HG03457 (cell line): ENCODE results near the gene CKS1B.

Experiments
- ATAC-seq: cut with Tn5 transposase; IDR thresholded peaks from one replicate; pipeline ENCODE4 v1.9.1; 2021; ENCODE audit warnings: moderate number of reproducible peaks; ENCODE audit not compliant: unreplicated experiment

Gene CKS1B

DNA sequence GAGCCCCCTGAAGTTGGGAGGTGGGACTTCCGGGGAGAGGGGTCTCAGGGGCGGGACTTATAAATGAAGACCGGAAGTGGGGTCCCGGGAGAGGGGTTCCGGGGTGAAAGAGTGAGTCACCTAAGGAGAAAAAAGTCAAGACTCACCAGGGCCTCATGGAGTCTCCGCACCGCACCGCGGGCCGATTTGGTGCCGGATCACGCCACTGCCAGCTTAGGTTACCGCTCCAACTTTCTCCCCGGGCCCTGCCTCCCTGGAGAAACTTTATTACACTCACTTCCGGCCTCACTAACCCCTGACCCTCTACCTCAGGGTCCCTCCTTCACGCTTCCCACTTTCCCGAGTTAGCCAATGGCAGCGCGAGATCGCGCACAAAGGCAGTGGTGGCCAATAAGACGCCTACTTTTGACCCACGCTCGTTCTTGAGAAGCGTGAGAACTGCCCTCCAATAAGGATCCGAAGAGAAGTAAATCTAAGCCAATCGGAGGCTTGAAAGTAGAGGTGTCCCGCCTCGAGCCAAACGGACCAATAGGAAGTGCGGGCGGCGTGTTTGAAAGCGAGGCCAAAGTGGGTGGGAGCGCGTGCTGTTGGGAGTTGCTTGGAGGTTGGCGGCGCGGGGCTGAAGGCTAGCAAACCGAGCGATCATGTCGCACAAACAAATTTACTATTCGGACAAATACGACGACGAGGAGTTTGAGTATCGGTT is at the start of gene CKS1B:
Gene CKS1B (plus strand): TSS at position 580 of the 706 bp plus-strand sequence. CDS start 65 bp downstream, at position 645.
- peak; percentile 66 for ATAC-seq

DNA sequence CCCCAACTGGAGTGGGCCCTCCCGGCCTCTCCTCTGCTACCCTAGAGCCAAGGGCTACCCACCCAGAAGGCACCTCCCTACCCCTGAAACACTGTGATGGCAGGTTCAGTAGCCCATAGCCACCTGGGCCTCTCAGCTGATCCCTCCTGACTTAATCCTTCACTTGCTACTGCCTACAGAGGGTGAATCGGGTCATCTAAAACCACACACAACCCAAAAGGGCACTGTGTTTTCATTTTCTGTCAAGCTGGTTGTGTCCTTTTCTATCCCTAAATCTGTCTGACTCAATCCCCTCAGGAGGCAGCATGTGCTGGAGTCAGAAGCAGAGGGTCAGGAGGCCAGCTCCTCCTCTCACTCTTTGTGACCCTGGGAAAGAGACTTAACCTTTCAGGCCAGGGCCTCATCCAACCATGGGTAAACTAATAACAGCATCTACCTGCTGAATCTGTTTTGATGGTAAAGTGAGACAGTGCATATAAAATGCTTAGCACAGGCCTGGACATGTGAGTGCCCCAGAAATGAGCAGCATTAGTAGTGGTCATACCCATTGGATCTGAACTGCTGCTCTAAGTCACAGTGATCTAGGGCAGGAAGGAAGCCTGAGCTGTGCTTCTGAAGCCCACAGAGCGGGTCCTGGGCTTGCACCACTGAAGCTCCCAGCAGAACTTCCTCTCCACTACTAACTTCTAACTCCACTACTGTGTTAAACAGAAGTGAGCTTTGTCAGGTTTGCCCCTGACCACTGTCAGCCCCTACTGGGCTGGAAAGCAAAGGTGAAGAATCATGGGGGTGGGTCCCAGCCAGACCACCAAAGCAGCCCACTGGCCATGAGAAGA is 48.9 kb upstream of the CKS1B start:
- ATAC-seq, result no peak

DNA sequence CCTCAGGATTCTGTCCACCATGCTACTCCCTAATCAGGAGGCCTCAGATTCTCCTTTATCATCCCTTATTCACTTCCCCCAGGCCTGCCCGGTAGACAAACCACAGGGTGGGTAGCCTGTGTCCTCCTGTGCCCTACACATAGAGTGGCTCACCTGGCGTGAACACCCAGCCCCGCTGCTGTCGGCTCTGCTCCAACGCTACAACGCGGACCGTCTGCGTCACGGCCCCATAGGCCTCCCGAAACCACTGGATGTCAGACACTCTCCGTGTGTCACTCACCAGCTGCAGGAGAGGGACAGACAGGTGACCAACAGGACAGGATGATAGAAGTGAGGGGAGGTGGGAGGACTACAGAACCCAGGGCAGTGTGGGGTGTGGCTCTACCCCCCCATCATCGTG is 48.3 kb upstream of the CKS1B start:
- ATAC-seq, result no peak

DNA sequence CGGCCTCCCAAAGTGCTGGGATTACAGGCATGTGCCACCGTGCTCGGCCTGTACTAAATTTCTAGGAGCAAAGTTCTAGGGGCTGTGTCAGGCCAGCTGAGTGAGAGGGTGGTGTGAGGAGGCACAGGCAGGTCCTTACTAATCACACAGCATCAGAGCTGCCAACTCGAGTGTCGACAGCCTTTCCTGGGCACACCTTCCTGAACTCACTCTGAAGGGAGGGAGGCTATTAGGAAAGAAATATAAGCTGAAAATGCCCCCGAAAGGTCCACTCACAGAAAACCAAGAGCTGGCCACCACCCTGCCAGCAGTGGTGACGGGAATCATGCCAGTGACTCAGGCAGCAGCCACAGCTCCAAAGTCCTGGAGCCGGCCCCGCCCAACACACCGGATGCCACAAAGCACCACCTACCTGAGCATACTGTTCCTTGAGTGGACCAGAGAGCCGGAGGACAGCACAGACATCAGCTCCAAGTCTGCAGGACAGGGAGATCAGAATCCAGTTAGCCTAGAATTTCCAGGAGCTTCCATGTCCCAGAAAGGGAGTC is 42.5 kb upstream of the CKS1B start:
- ATAC-seq, result no peak

DNA sequence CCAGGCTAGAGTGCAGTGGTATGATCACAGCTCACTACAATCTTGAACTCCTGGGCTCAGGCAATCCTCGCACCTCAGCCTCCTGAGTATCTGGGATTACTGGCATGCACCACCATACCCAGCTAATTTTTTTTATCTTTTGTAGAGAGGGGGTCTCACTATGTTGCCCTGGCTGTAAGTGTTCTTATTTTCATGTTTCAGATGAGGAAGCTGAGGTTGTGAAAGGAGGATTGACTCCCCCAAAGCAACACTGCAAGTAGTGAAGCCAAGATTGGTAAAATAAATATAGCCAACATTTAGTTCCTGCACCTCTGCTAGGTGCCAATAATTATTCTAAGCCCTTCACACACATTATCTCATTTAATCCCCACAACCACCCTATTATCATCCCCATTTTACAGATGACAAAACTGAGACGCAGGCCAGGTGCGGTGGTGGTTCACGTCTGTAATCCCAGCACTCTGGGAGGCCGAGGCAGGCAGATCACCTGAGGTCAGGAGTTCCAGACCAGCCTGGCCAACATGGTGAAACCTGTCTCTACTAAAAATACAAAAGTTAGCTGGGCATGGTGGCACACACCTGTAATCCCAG is 40.0 kb upstream of the CKS1B start:
- ATAC-seq, result no peak

DNA sequence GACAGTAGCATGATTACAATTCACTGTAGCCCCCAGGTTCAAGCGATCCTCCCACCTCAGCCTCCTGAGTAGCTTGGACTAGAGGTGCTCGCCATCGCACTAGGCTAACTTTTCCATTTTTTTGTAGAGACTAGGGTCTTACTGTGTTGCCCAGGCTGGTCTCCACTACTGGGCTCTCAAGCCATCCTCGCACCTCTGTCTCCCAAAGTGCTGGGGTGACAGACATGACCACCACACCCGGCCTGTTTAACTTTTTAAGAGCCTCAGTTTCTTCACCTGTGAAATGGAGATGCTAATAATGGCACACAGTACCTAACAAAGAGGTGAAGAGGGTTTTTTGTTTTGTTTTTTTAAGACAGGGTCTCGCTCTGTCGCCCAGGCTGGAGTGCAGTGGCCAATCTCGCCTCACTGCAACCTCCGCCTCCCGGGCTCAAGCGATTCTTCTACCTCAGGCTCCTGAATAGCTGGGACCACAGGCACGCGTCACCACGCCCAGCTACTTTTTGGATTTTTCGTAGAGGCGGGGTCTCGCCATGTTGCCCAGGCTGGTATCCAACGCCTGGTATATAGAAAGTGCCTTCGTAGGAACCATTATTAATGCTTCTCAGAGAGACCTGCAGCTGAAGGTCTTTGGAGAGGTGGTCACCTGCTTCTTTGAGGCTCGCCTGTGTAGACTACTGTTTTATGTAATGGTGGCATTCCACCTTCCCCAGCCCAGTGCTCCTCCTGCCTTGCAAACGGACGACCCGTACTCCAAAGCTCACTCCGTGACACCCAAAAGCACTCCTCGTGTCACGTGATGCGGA is 38.5 kb upstream of the CKS1B start:
- ATAC-seq, result no peak

DNA sequence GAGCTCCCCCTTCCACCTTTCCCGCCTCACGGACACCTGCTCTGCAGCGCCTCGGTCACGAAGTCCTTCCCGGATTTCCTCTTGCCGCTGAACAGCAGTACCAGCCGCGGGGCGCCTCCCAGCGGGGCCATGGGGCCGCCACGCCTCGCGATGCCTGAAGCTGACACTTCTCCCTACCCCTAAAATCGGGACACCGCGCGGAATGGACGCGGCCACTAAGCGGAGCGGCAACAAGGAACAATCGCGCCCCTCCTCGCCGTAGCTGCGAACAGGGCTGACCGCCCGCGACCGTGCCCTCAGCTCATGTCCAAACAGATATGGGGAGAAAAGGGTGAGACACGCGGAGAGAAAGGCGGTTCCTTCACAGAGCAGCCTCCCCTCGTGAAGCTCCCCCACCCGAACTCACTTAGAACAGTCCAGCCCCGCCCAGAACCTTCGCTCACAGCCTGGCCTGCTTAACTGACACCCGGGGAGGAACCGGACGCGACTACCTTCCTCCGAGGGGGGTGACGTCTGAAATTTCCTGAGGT is 37.9 kb upstream of the CKS1B start, which contains the start of gene PMVK:
Gene PMVK (minus strand): TSS at position 165 of the 530 bp plus-strand sequence. CDS start 34 bp downstream, at position 131.
- ATAC-seq, result peak; percentile 53

DNA sequence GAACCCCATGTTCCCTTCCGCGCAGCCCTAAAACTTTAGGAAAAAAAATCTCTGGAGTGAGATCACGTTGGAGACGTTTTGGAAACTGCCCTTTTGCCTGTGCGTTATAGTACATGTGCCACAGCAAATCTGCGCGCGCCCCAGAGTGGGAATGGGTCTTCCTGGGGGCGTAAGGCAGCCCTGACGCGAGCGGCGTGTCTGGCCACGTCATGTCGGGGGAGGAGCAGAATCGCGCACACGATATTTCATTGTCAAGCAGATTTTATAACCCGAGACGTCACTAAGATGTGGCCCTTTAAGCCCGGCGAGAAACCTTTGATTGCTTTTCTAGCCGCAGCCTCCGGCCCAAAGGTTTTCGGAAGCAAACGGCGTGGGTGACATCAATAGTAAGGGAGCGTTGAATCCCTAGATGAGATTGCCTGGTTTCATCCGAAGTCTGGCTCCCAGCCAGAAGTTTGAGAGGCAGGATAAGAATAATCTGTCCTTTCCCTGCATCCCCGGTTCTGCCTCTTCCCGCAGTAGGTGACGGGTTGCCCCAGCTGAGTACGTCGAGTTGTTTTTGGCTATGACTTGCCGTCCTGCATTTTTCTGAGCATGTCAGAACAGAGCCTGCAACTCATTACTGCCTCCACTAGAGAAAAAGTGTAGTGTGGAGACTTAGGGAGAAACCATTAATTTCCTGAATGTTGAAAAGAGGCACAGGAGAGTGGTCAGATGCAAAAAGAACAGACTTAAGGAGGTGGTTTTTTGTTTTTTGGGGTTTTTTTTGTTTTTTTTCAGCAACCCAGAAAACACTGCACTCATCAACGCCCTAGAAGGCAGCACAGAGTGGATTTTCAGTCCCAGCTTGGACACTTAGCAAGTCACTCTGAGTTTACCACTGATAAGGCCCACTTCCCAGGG is 37.1 kb upstream of the CKS1B start:
- ATAC-seq, result peak; percentile 35

DNA sequence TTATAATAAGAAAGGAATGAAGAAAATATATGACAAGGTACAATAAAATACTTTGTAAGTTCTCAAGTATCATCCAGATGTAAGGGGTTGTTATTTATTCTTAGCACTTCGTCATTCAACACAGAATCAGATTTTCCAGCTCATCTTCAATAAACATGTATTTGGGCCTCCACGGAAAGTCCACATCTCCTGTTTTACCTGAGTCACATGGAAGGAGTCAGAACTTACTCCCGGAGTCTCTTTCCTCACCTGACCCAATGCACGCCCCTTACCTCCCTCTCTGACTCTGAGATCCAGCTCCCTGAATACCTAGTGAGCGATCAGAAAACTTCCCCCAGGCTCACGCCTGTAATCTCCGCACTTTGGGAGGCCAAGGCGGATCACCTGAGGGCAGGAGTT is 36.5 kb upstream of the CKS1B start:
- no peak for ATAC-seq

DNA sequence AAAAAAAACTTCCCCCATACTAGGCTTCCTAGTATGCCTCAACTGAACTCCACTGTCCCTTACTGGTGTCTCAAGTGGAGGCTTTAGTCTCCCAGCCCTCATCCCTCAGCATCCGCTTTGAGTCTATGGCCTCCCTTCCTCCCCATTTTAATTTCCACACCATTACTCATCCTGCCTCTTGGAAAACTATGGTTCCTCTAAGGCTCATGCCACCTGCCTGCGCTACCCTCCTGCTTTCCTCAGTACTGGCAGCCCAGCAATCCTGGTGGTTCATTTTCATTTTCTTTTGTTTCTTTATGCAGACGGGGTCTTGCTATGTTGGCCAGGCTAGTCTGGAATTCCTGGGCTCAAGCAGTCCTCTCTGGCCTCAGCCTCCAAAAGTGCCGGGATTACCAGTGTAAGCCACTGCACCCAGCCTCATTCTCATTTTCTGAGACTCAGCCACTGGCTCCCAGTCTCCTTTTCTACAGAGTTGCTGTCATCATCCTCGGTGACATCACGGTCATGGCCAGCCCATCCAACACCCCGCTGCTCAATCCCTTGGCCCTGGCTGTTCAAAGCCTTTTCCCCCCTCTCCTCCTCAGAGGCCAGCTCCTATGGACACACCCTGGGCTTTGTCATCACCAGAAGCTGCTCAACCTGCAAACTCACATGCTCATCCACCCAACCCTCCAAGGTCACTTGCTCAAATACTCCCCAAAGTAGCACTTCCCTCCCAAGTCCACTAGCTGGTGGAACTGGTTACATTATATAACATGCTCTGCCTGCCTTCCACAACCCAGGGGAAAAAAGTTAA is 35.7 kb upstream of the CKS1B start:
- ATAC-seq, result no peak

DNA sequence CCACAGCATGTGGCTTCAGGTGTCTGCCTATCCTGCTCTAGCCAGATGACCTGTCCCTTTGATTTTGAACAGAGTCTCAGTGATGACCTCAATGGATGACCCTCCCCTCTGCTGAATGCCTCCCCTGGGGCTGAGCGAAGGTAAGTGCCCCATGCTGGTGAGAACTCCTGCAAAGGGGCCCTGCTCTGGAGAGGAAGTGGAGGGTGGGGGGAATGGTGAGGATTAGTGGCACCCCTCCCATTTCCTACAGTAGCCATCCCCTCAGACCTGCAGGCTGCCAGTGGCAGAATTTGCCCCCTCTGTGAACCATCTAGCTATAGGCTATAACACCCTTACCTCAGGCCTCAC is 34.3 kb upstream of the CKS1B start:
- no peak for ATAC-seq

DNA sequence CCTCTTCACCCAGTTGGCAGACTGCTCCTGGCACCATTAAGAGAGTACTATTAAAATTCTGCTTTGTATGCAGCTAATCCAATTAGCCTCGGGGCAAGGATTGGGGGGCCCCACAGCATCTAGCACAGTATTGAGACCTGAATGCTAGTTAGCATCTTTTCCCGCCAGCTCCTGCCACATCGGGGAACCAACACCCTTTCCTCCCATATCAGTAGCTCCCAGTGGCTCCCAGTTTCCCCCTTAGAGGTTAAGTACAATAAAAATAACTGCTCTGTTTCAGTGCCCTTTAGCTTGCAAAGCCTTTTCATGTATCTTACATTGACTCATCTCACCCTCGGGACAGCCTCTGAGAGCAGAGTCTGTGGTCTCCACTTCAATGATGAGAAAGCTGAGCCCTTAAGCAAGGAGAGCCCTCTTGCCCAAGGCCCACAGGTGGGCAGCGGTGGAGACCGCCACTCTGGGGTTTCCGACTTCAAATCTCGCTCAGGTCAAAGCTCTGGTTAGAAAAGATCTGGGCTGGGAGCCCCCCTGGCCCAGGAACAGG is 33.8 kb upstream of the CKS1B start:
- ATAC-seq, result no peak

DNA sequence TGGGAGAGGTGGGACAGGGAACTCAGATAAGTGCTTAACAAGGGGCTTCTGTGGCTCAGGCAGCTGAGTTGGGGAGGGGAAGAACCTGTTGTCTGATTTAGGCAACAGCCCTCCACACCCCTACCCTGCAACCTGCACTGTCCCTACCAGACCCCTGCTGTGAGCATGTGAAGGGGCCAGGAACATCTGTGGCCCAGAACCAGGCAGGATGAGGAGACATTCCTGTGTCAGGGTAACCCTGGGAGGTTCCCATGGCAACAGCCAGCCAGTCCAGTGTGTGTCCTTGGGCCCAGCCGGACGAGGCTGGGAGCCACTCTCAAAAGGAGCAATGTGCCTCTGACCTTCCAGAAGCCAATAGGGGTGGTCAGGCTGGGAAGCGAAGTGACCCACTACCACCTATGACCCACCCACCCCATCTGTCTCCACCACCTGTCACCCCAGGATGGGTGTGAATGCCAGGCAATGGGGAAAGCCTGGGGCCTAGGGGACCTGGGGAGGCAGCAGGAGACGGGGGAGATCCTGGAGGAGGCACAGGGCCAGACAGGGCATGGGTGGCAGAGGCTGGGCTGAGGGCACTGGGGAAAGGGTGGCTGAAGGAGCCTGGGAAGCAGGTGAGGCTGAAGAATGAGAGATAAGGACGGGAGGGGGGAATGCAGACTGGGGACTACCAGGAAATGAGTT is 33.0 kb upstream of the CKS1B start:
- no peak for ATAC-seq

DNA sequence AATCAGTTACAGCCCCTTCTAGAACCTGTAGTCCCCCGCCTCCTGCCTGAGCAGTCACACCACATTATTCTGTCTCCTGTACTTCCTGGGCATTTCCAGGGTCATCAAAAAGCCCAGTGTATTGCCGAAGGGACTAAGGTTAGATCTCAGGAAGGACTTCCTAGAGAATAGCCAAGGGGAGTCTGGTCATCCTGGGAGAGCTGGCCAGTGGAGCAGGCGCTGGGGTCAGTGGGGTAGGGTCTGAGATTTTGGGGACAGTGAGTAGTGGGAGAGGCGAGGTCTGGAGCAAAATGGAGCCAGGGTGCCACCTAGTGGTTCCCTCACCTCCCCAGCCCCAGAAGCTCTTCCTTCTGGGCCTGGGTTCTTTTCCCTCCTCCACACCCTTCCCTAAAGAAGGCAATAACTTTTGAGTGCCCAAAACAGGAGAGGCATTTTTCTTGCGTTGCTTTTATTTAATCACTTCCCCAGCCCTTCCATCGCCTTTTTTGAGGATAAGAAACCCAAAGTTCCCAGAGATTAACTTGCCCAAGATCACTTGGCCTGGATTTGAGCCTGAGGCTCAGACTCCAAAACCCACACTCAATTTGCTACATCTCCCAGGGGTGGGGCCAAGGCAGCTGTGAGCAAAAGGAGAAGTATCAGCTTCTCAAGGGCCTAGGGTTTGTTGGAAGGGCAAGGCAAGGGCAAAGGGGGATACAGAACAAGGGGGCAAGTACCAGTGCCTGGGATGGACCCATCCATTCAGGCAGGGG is 30.7 kb upstream of the CKS1B start:
- ATAC-seq, result no peak

DNA sequence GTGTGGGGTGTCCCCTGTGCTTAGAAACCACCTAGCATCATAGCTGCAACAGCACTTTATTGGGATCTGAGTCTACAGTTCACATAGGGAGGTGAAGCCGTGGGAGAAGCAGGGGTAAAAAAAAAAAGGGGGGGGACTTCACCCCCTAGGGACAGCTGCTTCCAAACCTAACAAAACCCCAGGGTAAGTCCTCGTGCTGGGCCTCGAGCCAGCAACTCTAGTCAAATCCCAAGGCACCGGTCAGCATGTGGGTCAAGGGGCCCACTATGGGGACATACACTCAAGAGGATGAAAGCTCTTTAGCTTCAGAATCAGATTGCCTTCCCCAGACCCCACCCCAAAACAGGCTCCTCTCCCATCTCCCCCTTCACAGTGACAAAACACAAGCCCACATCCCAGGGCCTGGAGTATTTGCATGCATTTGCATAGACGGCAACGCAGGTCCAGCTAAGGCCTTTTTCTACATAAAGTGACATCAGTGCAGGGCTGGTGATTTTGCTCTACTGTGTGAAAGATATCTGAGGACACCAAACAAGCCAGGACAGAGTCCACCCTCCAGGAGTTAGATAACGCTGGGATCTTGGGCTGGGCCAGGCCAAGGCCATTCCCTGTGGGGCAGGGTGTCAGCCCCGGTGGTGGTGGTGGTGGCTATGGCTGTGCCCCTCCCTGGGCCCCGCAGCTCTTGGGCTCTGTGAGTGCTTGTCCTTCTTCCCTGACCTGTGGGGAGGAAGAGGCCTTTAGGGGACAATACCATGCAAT is 29.9 kb upstream of the CKS1B start:
- no peak for ATAC-seq

DNA sequence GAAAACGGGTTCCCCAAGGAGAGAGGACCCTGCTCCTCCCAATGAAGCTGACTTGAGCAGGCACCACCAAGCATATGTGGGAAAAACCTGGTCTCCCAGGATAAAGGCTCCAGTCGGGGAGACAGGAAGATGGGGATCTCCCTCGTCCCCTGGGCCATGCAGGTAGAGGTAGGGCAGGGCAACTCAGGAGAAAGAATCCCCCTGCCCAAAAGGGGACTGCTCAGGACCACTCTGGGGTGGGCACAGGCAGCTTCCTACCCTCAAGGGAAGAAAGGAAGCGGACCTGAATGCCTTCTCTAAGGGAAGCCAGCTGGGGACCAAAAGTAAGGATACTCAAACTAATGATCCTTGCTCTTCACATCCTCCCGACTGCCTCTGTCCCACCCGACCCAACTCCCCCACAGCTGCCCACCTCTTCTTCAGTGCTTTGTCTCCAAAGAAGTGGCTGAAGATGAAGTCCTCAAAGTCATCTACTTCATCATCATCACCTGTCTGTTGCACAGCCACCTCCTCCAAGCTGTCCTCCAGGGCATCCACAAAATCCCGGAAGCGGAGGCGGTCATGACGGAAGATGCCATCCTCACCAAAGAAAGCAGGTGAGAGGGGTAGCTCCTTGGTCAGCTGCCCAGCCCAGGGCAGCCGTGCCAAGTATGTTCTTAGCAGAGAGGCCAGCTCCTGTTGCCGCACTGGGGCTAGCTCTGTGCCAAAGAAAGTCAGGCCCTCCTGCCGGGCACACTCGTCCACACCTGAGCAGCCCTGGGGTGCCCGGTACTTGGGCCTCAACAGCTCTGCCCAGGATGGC is 29.1 kb upstream of the CKS1B start:
- ATAC-seq, result no peak
